NCI-H1105 treated with DMSO at 0.1 percent for 48 hours (cell line): ENCODE results near the gene CGREF1.

Source experiments
- DNase-seq: peaks from one replicate; lab custom pipeline; 2025; lab: John Stamatoyannopoulos, UW

Gene CGREF1

GRCh38 chr2:27118525-27119329 lies at the start of gene CGREF1:
Gene CGREF1 (minus strand): TSS chr2:27119128. CDS start chr2:27104366, 14,762 bp downstream.
- peak; percentile 10 for DNase-seq

- DNase-seq: no peak
These were observed 46.2 kb upstream of the CGREF1 start for GRCh38 chr2:27164960-27165763.

GRCh38 chr2:27162151-27163121 lies 43.5 kb upstream of the CGREF1 start:
- no peak for DNase-seq

- no peak for DNase-seq
These were observed 41.3 kb upstream of the CGREF1 start for GRCh38 chr2:27160191-27160590.

GRCh38 chr2:27159271-27159670 lies 40.3 kb upstream of the CGREF1 start:
- no peak for DNase-seq

GRCh38 chr2:27158468-27158867 lies 39.5 kb upstream of the CGREF1 start:
- no peak for DNase-seq

- DNase-seq: no peak
These were observed 36.2 kb upstream of the CGREF1 start for GRCh38 chr2:27155069-27155520.

- DNase-seq: no peak
These were observed 35.6 kb upstream of the CGREF1 start for GRCh38 chr2:27154488-27154887.

GRCh38 chr2:27152796-27153464 lies 34.0 kb upstream of the CGREF1 start:
- DNase-seq: no peak

- DNase-seq: no peak
These were observed 33.3 kb upstream of the CGREF1 start for GRCh38 chr2:27152102-27152795.

GRCh38 chr2:27150639-27151230 lies 31.8 kb upstream of the CGREF1 start:
- no peak for DNase-seq

GRCh38 chr2:27149570-27150405 lies 30.9 kb upstream of the CGREF1 start:
- DNase-seq: no peak

GRCh38 chr2:27148801-27149439 lies 30.0 kb upstream of the CGREF1 start, which contains the start of gene TCF23:
Gene TCF23 (plus strand): TSS chr2:27149004. CDS start chr2:27149134, 130 bp downstream.
- no peak for DNase-seq

- DNase-seq: no peak
These were observed 29.0 kb upstream of the CGREF1 start for GRCh38 chr2:27147935-27148334.

- DNase-seq: no peak
These were observed 26.8 kb upstream of the CGREF1 start for GRCh38 chr2:27145682-27146081.

- DNase-seq: no peak
These were observed 24.4 kb upstream of the CGREF1 start for GRCh38 chr2:27143285-27143684.

- no peak for DNase-seq
These were observed 20.4 kb upstream of the CGREF1 start, which contains the start of gene PRR30 for GRCh38 chr2:27139310-27139709. Gene PRR30 (minus strand): TSS chr2:27139410. CDS start chr2:27138329, 1,081 bp downstream.

- no peak for DNase-seq
These were observed 19.2 kb upstream of the CGREF1 start for GRCh38 chr2:27138111-27138510.
